ENCODE measurements around the gene ZNF512.
A peak's percentile ranks its signal among the peaks of the same experiment; 100 is the strongest.
"Not testable (repeated sequence)": the region's sequence is repeated elsewhere in the genome, so short reads cannot be mapped to it uniquely, and the experiment has no call there.

The ZNF512 gene

GRCh38 chr2:27582695-27583389 lies at the start of gene ZNF512:
Gene ZNF512, plus strand, starts transcription at chr2:27583042. Its CDS starts 71 bp downstream, at chr2:27583113.
- H3K27me3 ChIP-seq (ENCODE audit: insufficient read depth, low read length): peaks cover 20% of the 10 kb centered on the region
- peak within 1 kb of the TSS; percentile 80 for H3K9ac ChIP-seq (ENCODE audit: low read depth, low read length)
- peaks cover 10% of the 10 kb centered on the region for H3K9me3 ChIP-seq (ENCODE audit: insufficient read depth, low read depth, low read length)
- H3K27ac ChIP-seq (ENCODE audit: low read length): no peak within 1 kb of the TSS
- peaks cover 7% of the 10 kb centered on the region for H3K4me1 ChIP-seq (ENCODE audit: insufficient read depth, low read length)
- H3K4me3 ChIP-seq (ENCODE audit: low read length): peak within 1 kb of the TSS; percentile 85
- H3K36me3 ChIP-seq (ENCODE audit: insufficient read depth, low read depth, low read length): no peaks in the 10 kb centered on the region

- Histone ChIP-seq H3K9ac (ENCODE audit: low read depth, low read length) (no peak overlapping the region), H3K36me3 (ENCODE audit: insufficient read depth, low read depth, low read length) (no peaks in the 10 kb centered on the region), H3K27me3 (ENCODE audit: insufficient read depth, low read length) (peaks cover 4% of the 10 kb centered on the region; the same call in 1 of the 2 replicates), H3K9me3 (ENCODE audit: insufficient read depth, low read depth, low read length) (0 out of 2 replicates have a peak, but pooled peaks cover 6% of the 10 kb centered on the region), H3K4me1 (ENCODE audit: insufficient read depth, low read length) (no peaks in the 10 kb centered on the region), H3K4me3 (ENCODE audit: low read length) (no peak overlapping the region), H3K27ac (ENCODE audit: low read length) (no peak overlapping the region)
These were observed 45.6 kb upstream of the ZNF512 start for GRCh38 chr2:27537287-27537686.

GRCh38 chr2:27538839-27539450 lies 43.9 kb upstream of the ZNF512 start:
- H3K27ac ChIP-seq (ENCODE audit: low read length); H3K36me3 ChIP-seq (ENCODE audit: insufficient read depth, low read depth, low read length); H3K4me3 ChIP-seq (ENCODE audit: low read length); H3K9ac ChIP-seq (ENCODE audit: low read depth, low read length); H3K27me3 ChIP-seq (ENCODE audit: insufficient read depth, low read length); H3K4me1 ChIP-seq (ENCODE audit: insufficient read depth, low read length); H3K9me3 ChIP-seq (ENCODE audit: insufficient read depth, low read depth, low read length): not testable (repeated sequence)

- not testable (repeated sequence) for H3K4me3 ChIP-seq (ENCODE audit: low read length); H3K4me1 ChIP-seq (ENCODE audit: insufficient read depth, low read length); H3K36me3 ChIP-seq (ENCODE audit: insufficient read depth, low read depth, low read length); H3K27me3 ChIP-seq (ENCODE audit: insufficient read depth, low read length); H3K27ac ChIP-seq (ENCODE audit: low read length); H3K9ac ChIP-seq (ENCODE audit: low read depth, low read length); H3K9me3 ChIP-seq (ENCODE audit: insufficient read depth, low read depth, low read length)
These were observed 43.2 kb upstream of the ZNF512 start for GRCh38 chr2:27539649-27540048.

GRCh38 chr2:27544143-27544821 lies 38.6 kb upstream of the ZNF512 start:
- Histone ChIP-seq H3K4me1 (ENCODE audit: insufficient read depth, low read length) (no peaks in the 10 kb centered on the region), H3K9ac (ENCODE audit: low read depth, low read length) (no peak overlapping the region), H3K27ac (ENCODE audit: low read length) (no peak overlapping the region), H3K36me3 (ENCODE audit: insufficient read depth, low read depth, low read length) (no peaks in the 10 kb centered on the region), H3K9me3 (ENCODE audit: insufficient read depth, low read depth, low read length) (peaks cover 12% of the 10 kb centered on the region), H3K27me3 (ENCODE audit: insufficient read depth, low read length) (no peaks in the 10 kb centered on the region), H3K4me3 (ENCODE audit: low read length) (no peak overlapping the region)

GRCh38 chr2:27545348-27546141 lies 37.3 kb upstream of the ZNF512 start:
- Histone ChIP-seq H3K36me3 (ENCODE audit: insufficient read depth, low read depth, low read length) (no peaks in the 10 kb centered on the region), H3K27me3 (ENCODE audit: insufficient read depth, low read length) (no peaks in the 10 kb centered on the region), H3K9me3 (ENCODE audit: insufficient read depth, low read depth, low read length) (peaks cover 12% of the 10 kb centered on the region), H3K4me1 (ENCODE audit: insufficient read depth, low read length) (no peaks in the 10 kb centered on the region), H3K27ac (ENCODE audit: low read length) (no peak overlapping the region), H3K9ac (ENCODE audit: low read depth, low read length) (no peak overlapping the region), H3K4me3 (ENCODE audit: low read length) (no peak overlapping the region)

GRCh38 chr2:27549303-27549702 lies 33.5 kb upstream of the ZNF512 start:
- H3K9ac ChIP-seq (ENCODE audit: low read depth, low read length): no peak overlapping the region
- H3K4me3 ChIP-seq (ENCODE audit: low read length): no peak overlapping the region
- H3K27me3 ChIP-seq (ENCODE audit: insufficient read depth, low read length): peaks cover 5% of the 10 kb centered on the region; the same call in 1 of the 2 replicates
- H3K9me3 ChIP-seq (ENCODE audit: insufficient read depth, low read depth, low read length): peaks cover 7% of the 10 kb centered on the region
- H3K27ac ChIP-seq (ENCODE audit: low read length): no peak overlapping the region
- no peaks in the 10 kb centered on the region for H3K36me3 ChIP-seq (ENCODE audit: insufficient read depth, low read depth, low read length)
- no peaks in the 10 kb centered on the region for H3K4me1 ChIP-seq (ENCODE audit: insufficient read depth, low read length)

- Histone ChIP-seq H3K4me1 (ENCODE audit: insufficient read depth, low read length) (no peaks in the 10 kb centered on the region), H3K27ac (ENCODE audit: low read length) (no peak overlapping the region), H3K4me3 (ENCODE audit: low read length) (no peak overlapping the region), H3K36me3 (ENCODE audit: insufficient read depth, low read depth, low read length) (no peaks in the 10 kb centered on the region), H3K9ac (ENCODE audit: low read depth, low read length) (no peak overlapping the region), H3K27me3 (ENCODE audit: insufficient read depth, low read length) (peaks cover 5% of the 10 kb centered on the region; the same call in 1 of the 2 replicates), H3K9me3 (ENCODE audit: insufficient read depth, low read depth, low read length) (peaks cover under 1% of the 10 kb centered on the region)
These were observed 31.3 kb upstream of the ZNF512 start for GRCh38 chr2:27551514-27551913.

GRCh38 chr2:27552941-27553340 lies 29.9 kb upstream of the ZNF512 start:
- H3K4me3 ChIP-seq (ENCODE audit: low read length): no peak overlapping the region
- H3K4me1 ChIP-seq (ENCODE audit: insufficient read depth, low read length): no peaks in the 10 kb centered on the region
- peaks cover 5% of the 10 kb centered on the region; the same call in 1 of the 2 replicates for H3K27me3 ChIP-seq (ENCODE audit: insufficient read depth, low read length)
- H3K27ac ChIP-seq (ENCODE audit: low read length): no peak overlapping the region
- no peak overlapping the region for H3K9ac ChIP-seq (ENCODE audit: low read depth, low read length)
- no peaks in the 10 kb centered on the region for H3K9me3 ChIP-seq (ENCODE audit: insufficient read depth, low read depth, low read length)
- H3K36me3 ChIP-seq (ENCODE audit: insufficient read depth, low read depth, low read length): no peaks in the 10 kb centered on the region

- not testable (repeated sequence) for H3K9ac ChIP-seq (ENCODE audit: low read depth, low read length); H3K27me3 ChIP-seq (ENCODE audit: insufficient read depth, low read length); H3K4me3 ChIP-seq (ENCODE audit: low read length); H3K4me1 ChIP-seq (ENCODE audit: insufficient read depth, low read length); H3K36me3 ChIP-seq (ENCODE audit: insufficient read depth, low read depth, low read length); H3K9me3 ChIP-seq (ENCODE audit: insufficient read depth, low read depth, low read length); H3K27ac ChIP-seq (ENCODE audit: low read length)
These were observed 28.4 kb upstream of the ZNF512 start for GRCh38 chr2:27554451-27554850.

- no peak overlapping the region for H3K9ac ChIP-seq (ENCODE audit: low read depth, low read length)
These were observed 23.6 kb upstream of the ZNF512 start for GRCh38 chr2:27559228-27559627.

More at GRCh38 chr2:27559228-27559627, 23.6 kb upstream of the ZNF512 start:
- H3K9me3 ChIP-seq (ENCODE audit: insufficient read depth, low read depth, low read length): no peaks in the 10 kb centered on the region
- H3K27ac ChIP-seq (ENCODE audit: low read length): no peak overlapping the region
- H3K4me1 ChIP-seq (ENCODE audit: insufficient read depth, low read length): no peaks in the 10 kb centered on the region
- H3K36me3 ChIP-seq (ENCODE audit: insufficient read depth, low read depth, low read length): no peaks in the 10 kb centered on the region
- no peak overlapping the region for H3K4me3 ChIP-seq (ENCODE audit: low read length)
- no peaks in the 10 kb centered on the region for H3K27me3 ChIP-seq (ENCODE audit: insufficient read depth, low read length)
